GM19395 (cell line): ENCODE results near the gene OR4K13.

ENCODE experiments used
- ATAC-seq: cut with Tn5 transposase; IDR thresholded peaks from one replicate; pipeline ENCODE4 v1.9.1; 2021; ENCODE audit warnings: mild to moderate bottlenecking, moderate library complexity; ENCODE audit not compliant: unreplicated experiment

The OR4K13 gene, protein sequence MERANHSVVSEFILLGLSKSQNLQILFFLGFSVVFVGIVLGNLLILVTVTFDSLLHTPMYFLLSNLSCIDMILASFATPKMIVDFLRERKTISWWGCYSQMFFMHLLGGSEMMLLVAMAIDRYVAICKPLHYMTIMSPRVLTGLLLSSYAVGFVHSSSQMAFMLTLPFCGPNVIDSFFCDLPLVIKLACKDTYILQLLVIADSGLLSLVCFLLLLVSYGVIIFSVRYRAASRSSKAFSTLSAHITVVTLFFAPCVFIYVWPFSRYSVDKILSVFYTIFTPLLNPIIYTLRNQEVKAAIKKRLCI

DNA sequence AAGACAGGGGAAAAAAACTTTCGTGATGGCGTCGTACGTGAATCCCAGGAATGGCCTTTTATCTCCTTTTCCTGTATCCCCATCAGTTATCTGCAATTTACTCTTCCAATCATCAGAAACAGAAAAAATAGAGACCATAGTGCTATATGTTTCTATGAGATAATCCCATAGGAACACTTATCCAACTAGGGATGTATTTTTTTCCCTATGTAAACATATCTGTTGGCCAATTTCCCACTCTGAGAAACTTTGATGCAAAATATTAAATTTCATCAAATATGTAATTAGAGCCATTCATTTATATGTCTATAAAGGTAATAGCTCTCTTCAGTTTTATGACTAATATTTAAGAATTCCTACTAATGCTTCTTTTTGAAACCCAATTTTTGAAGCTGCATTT lies at the start of gene OR4K13:
OR4K13 (minus strand) TSS at position 101 of the 400 bp plus-strand sequence. CDS start 1,280 bp downstream, outside the sequence.
- no peak for ATAC-seq

DNA sequence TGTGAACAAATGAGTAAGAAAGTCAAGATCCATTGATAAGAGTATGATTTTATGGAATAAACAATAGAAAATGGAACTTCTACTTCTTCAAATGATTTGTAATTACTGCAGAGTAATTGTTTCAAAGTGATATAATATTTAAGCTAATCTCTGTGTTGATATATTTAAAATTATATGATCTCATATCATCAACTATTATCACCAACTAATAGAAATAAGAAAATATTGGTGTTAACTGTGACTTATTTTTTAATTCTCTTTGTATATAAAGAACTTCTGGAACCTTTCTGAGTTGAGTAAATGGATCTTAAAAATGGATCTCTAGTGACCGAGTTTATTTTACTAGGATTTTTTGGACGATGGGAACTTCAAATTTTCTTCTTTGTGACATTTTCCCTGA lies 23.9 kb upstream of the OR4K13 start, which contains the start of gene OR4L1:
OR4L1 (plus strand) TSS at position 301 of the 400 bp plus-strand sequence; CDS start at position 301, 0 bp downstream.
- no peak for ATAC-seq

DNA sequence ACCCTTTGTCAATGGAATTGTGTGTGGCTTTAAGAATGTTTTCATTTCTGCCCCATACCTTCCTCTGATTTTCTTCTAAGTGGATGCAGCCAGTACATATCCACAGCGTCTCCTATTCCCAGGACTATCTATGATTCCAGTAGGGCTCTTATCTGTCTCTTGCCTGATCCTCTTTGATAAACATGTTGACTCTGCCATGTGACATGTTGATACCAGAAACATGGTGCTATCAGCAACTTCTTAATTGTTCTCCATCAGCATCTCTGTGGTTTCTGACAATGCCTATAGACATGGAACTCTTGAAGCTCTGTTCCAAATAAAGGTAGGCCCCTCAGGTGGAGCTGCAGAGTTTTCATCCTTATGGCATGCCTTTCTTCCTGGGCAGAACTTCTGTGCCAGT lies 12.4 kb upstream of the OR4K13 start:
- no peak for ATAC-seq

DNA sequence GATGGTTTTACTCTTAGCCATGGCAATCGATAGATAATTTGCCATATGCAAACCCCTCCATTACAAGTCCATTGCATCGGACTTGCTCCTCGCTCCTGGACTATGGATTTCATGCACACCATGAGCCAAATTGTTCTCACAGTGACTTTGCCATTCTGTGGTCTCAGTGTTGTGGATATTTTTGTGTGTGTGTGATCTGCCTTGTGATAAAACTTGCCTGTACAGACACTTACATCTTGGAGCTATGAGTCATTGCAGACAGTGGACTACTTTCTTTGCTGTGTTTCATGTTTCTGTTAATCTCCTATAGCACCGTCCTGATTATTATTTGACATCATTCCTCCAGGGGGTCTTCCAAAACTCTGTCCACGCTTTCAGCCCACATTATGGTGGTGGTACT lies 8.4 kb upstream of the OR4K13 start:
- no peak for ATAC-seq

DNA sequence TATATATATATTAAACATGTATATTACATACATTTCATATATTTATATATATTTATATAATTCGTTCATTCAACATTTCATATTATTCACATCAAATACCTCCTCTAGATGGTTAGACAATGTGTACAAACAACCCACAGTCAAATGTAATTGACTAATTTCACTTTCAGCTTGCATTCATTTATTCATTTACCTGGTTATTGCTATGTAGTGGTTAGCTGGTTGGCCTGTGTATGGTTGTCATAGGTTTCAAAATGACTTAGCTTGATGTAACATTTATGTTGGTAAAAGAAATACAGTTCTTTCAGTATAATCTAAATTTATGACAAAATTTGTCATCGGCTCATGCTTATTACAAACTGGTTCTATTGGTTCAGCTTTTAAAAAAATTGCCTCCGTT lies 389 bp downstream of the OR4K13 start:
- ATAC-seq = no peak

DNA sequence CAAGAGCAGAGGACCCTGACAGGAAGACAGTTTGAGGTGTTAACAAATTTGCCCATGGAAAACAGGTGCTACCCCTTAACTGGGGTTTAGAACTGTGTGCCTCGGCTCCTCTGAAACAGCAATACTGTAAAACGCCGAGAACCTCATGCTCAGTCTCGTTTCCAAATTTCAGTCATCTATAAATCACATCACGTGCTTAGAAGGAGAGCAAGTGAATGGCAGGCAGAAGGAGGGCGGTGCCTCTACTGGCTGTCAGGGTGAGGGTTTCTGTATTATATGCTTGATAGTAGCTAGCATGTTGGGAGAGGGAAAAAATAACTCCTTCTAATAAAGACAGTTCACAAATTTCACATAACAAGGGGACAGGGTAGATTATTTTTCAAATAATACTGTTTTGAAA lies 4.8 kb downstream of the OR4K13 start:
- no peak for ATAC-seq

DNA sequence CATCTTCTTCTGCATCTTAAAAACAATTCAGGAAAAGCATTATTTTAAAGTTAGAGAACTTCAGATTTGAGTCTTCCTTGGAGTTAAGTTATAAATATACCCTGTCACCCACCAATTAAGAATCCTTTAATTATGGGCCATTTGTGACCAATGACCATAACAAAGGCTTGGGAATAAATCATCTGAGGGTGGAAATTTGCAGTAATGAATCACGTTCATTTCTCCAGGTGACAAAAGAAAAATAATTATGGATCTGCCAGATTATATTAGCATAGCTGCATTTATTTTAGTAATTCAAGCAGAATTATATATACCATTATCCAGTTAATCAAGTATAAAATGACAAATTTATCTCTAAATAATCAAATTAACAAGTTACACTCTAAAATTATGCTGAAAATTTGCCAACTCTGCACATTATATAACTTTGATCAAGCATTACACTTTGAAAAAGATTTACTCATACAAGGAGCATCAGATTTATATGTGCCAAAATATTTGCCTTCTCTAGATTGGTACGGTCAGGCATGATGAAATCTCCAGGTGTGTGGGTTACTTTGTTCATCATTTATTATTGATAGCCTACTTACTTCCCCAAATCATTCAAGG lies 16.5 kb downstream of the OR4K13 start, which contains the start of gene OR4K14:
OR4K14 (minus strand) TSS at position 51 of the 609 bp plus-strand sequence. CDS start 4,114 bp downstream, outside the sequence.
- no peak for ATAC-seq

DNA sequence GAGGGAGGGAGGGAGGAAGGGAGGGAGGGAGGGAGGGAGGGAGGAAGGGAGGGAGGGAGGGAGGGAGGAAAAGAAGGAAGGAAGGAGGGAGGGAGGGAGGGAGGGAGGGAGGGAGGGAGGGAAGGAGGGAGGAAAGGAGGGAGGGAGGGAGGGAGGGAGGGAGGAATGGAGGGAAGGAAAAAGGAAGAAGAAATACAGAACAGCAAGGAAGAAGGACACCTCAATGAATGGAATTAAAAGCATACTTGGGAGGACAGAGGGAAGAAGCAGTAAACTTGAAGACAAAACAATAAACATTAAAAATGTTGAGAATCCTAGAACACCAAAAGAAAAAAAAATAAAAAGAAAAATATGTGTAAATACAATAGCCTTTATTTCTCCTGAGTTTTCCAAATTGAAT lies 27.7 kb downstream of the OR4K13 start:
- ATAC-seq = no peak

DNA sequence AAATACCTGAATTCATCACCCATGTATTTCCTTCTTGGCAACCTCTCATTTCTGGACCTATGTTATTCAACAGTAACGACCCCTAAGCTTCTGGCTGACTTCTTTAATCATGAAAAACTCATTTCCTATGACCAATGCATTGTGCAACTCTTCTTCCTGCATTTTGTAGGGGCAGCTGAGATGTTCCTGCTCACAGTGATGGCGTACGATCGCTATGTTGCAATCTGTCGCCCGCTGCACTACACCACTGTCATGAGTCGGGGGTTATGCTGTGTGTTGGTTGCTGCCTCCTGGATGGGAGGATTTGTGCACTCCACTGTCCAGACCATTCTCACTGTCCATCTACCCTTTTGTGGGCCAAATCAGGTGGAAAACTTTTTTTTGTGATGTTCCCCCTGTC lies 33.5 kb downstream of the OR4K13 start:
- ATAC-seq = no peak

DNA sequence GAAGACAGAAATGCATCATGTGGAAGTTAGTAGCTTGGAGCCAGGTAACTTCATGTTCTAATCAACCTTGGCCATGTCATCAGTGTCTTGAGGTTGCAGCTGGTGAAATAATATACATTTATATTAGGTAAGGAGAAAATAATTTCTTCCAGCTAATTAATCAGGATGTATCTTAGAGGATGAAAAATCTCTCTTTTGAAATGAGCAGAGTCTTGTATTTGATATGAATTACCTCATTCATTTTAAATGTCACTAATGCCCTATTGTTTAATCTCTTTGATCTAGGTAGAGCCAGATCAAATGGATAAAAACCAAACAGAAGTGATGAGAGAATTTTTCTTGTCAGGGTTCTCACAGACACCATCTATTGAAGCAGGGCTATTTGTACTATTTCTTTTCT lies 34.0 kb downstream of the OR4K13 start, which contains the start of gene OR4Q2:
OR4Q2 (plus strand) TSS at position 301 of the 400 bp plus-strand sequence.
- ATAC-seq = no peak

DNA sequence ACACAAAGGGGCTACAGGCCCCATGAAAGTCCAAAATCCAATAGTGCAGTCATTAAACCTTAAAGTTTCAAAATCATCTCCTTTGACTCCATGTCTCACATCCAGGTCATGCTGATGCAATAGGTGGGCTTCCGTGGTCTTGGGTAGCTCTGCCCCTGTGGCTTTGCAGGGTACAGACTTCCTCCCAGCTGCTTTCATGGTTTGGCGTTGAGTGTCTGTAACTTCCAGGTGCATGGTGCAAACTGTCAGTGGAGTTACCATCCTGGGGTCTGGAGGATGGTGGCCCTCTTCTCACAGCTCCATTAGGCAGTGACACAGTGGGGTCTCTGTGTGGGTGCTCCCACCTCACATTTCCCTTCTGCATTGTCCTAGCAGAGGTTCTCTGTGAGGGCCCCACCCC lies 42.4 kb downstream of the OR4K13 start:
- ATAC-seq = no peak
